NCI-H2196 treated with DMSO at 0.1 percent for 48 hours (cell line): ENCODE data around the gene TUBA4B.
"Not testable (repeated sequence)": the region's sequence is repeated elsewhere in the genome, so short reads cannot be mapped to it uniquely, and the experiment has no call there.

Experiments
- DNase-seq: peaks from one replicate; lab custom pipeline; 2025; ENCODE audit not compliant: unreplicated experiment; lab: John Stamatoyannopoulos, UW

The TUBA4B gene

DNA sequence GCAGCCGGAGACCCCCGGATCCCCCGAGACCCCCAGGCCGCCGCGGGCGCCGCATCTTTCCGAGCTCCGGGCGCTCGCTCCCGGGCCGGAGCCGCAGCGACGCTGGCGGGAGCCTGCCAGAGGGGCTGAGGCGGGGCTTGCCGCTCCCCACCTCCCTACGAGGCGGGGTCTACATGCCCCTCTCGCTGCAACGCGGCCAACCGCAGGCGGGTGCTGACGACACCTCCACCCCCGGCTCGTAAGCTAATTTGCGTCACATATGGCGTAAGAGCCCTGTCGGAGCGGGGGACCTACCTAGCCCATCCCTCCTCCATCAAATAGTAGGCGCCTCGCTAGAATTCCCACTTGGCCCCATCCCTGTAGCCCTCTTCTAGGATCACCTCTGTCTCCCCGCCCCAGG, 56.2 kb downstream of the TUBA4B start, which contains the start of gene PTPRN:
TSS of gene PTPRN (minus strand) at position 124 of the 400 bp plus-strand sequence. CDS start at position 55, 69 bp downstream.
- no peak for DNase-seq

DNA sequence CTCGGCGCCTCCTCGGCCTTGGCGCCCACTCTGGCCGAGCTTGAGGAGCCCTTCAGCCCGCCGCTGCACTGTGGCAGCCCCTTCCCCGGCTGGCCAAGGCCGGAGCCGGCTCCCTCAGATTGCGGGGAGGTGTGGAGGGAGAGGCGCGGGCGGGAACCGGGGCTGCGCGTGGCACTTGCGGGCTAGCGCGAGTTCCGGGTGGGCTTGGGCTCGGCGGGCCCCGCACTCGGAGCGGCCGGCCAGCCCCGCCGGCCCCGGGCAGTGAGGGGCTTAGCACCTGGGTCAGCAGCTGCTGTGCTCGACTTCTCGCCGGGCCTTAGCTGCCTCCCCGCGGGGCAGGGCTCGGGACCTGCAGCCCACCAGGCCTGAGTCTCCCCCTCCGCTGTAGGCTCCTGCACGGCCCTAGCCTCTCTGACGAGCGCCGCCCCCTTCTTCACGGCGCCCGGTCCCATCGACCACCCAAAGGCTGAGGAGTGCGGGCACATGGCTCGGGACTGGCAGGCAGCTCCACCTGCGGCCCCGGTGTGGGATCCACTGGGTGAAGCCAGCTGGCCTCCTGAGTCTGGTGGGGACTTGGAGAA, 59.7 kb downstream of the TUBA4B start:
- not testable (repeated sequence) for DNase-seq

DNA sequence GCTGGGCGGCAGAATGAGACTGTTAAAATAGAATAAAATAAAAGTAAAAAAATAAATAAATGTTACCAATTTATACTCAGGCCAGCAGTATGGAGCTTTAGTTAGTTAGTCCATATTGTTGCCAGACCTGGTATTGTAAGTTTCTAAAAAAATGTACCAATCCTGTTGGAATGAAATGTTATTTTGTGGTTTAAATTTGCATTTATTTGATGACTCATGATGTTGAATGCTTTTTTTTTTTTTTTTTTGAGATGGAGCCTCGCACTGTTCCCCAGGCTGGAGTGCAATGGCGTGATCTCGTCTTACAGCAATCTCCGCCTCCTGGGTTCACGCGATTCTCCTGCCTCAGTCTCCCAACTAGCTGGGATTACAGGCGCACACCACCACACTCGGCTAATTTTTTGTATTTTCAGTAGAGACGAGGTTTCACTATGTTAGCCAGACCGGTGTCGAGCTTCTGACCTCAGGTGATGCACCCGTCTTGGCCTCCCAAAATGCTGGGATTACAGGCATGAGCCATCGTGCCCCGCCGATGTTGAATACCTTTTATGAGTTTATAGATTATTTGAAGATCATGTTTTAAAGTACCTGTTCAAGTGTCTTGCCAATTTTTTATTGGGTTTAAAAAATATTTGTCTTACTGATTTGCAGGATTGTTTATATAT, 61.9 kb downstream of the TUBA4B start:
- no peak for DNase-seq
